Measurements from ENCODE around the gene ZNF839. TPM values are rescaled to one million over a fixed set of nuclear protein-coding genes. Genes with fewer than 3 reads are reported as not detected.

Gene ZNF839
- polyA plus RNA-seq, 3 donors from 2014 or later = 1.4 to 3.8 (median 2.2) TPM

GRCh38 chr14:102362084-102362483 is 42.5 kb downstream of the ZNF839 start:
- Mint-ChIP-seq H3K9me3 (no peaks in the 10 kb centered on the region), H3K36me3 (peaks cover 0 to 10% (median 3%) of the 10 kb centered on the region in 3 donors), H3K4me3 (peak overlapping the region in 4 of 5 donors; percentile 90 to 97 (median 94)), H3K27ac (peak overlapping the region in 5 of 6 donors; percentile 94 to 97 (median 95)), H3K4me1 (peaks cover 20 to 27% of the 10 kb centered on the region in 2 donors), H3K27me3 (ENCODE audit: low read depth in 3 of 3) (peaks cover 0 to 8% (median 2%) of the 10 kb centered on the region in 3 donors)
- peak in 1 of 3 donors; percentile 18 for DNase-seq

GRCh38 chr14:102362545-102363181 is 43.1 kb downstream of the ZNF839 start, which contains the start of the genes CINP and TECPR2:
Gene CINP, minus strand, starts transcription at chr14:102362890. Its CDS starts 39 bp downstream, at chr14:102362851.
Gene TECPR2, plus strand, starts transcription at chr14:102362941. Its CDS starts 13,781 bp downstream, at chr14:102376722.
- peaks cover 0 to 5% (median 0%) of the 10 kb centered on the region in 3 donors for H3K36me3 Mint-ChIP-seq
- no peaks in the 10 kb centered on the region for H3K9me3 Mint-ChIP-seq
- H3K4me1 Mint-ChIP-seq = peaks cover 22 to 33% of the 10 kb centered on the region in 2 donors
- peaks cover 0 to 8% (median 2%) of the 10 kb centered on the region in 3 donors for H3K27me3 Mint-ChIP-seq (ENCODE audit: low read depth in 3 of 3)
- peak within 1 kb of the TSS in 4 of 5 donors; percentile 90 to 97 (median 94) for H3K4me3 Mint-ChIP-seq
- peak; percentile 93 to 94 (median 93) for DNase-seq
- peak within 1 kb of the TSS in 5 of 6 donors; percentile 94 to 97 (median 95) for H3K27ac Mint-ChIP-seq

- peak in 1 of 3 donors; percentile 36 for DNase-seq
- Mint-ChIP-seq H3K9me3 (no peaks in the 10 kb centered on the region), H3K36me3 (no peaks in the 10 kb centered on the region), H3K27ac (no peak overlapping the region), H3K4me1 (peaks cover 24 to 39% of the 10 kb centered on the region in 2 donors), H3K27me3 (ENCODE audit: low read depth in 3 of 3) (peaks cover 0 to 8% (median 2%) of the 10 kb centered on the region in 3 donors), H3K4me3 (peak overlapping the region in 1 of 5 donors; percentile 29)
These were observed 43.8 kb downstream of the ZNF839 start for GRCh38 chr14:102363182-102363943.

- H3K27me3 Mint-ChIP-seq (ENCODE audit: low read depth in 3 of 3) = peaks cover 0 to 2% (median 0%) of the 10 kb centered on the region in 3 donors
- H3K9me3 Mint-ChIP-seq = no peaks in the 10 kb centered on the region
- peaks cover 13 to 36% of the 10 kb centered on the region in 2 donors for H3K4me1 Mint-ChIP-seq
- no peak overlapping the region for H3K4me3 Mint-ChIP-seq
- H3K36me3 Mint-ChIP-seq = no peaks in the 10 kb centered on the region
- peak overlapping the region; percentile 19 to 78 (median 47) for H3K27ac Mint-ChIP-seq
- no peak for DNase-seq
These were observed 50.8 kb downstream of the ZNF839 start for GRCh38 chr14:102370305-102370809.

GRCh38 chr14:102371361-102371760 is 51.8 kb downstream of the ZNF839 start:
- H3K27ac Mint-ChIP-seq = no peak overlapping the region
- peaks cover 0 to under 1% (median 0%) of the 10 kb centered on the region in 3 donors for H3K36me3 Mint-ChIP-seq
- H3K4me3 Mint-ChIP-seq = no peak overlapping the region
- peaks cover 13 to 36% of the 10 kb centered on the region in 2 donors for H3K4me1 Mint-ChIP-seq
- no peak for DNase-seq
- H3K9me3 Mint-ChIP-seq = no peaks in the 10 kb centered on the region
- H3K27me3 Mint-ChIP-seq (ENCODE audit: low read depth in 3 of 3) = peaks cover 0 to 3% (median 0%) of the 10 kb centered on the region in 3 donors

- no peak overlapping the region for H3K4me3 Mint-ChIP-seq
- peaks cover 0 to 8% (median 0%) of the 10 kb centered on the region in 3 donors for H3K36me3 Mint-ChIP-seq
- H3K27ac Mint-ChIP-seq = no peak overlapping the region
- H3K27me3 Mint-ChIP-seq (ENCODE audit: low read depth in 3 of 3) = peaks cover 0 to 3% (median 0%) of the 10 kb centered on the region in 3 donors
- H3K9me3 Mint-ChIP-seq = no peaks in the 10 kb centered on the region
- peaks cover 9 to 20% of the 10 kb centered on the region in 2 donors for H3K4me1 Mint-ChIP-seq
- no peak for DNase-seq
These were observed 53.6 kb downstream of the ZNF839 start for GRCh38 chr14:102373110-102373509.

GRCh38 chr14:102374264-102374663 is 54.7 kb downstream of the ZNF839 start:
- Mint-ChIP-seq H3K4me3 (no peak overlapping the region), H3K27ac (no peak overlapping the region), H3K4me1 (peaks cover 6 to 10% of the 10 kb centered on the region in 2 donors), H3K9me3 (no peaks in the 10 kb centered on the region), H3K36me3 (peaks cover 0 to 8% (median 3%) of the 10 kb centered on the region in 3 donors), H3K27me3 (ENCODE audit: low read depth in 3 of 3) (peaks cover 0 to 3% (median 0%) of the 10 kb centered on the region in 3 donors)
- no peak for DNase-seq

GRCh38 chr14:102375119-102375518 is 55.6 kb downstream of the ZNF839 start:
- H3K9me3 Mint-ChIP-seq = no peaks in the 10 kb centered on the region
- H3K4me1 Mint-ChIP-seq = peaks cover 6 to 9% of the 10 kb centered on the region in 2 donors
- H3K36me3 Mint-ChIP-seq = peaks cover 0 to 11% (median 3%) of the 10 kb centered on the region in 3 donors
- H3K27me3 Mint-ChIP-seq (ENCODE audit: low read depth in 3 of 3) = peaks cover 0 to 3% (median 0%) of the 10 kb centered on the region in 3 donors
- H3K4me3 Mint-ChIP-seq = no peak overlapping the region
- DNase-seq = no peak
- H3K27ac Mint-ChIP-seq = peak overlapping the region in 1 of 6 donors; percentile 30

- Mint-ChIP-seq H3K36me3 (peaks cover 3 to 11% (median 6%) of the 10 kb centered on the region in 3 donors), H3K27ac (no peak overlapping the region), H3K4me3 (no peak overlapping the region), H3K27me3 (ENCODE audit: low read depth in 3 of 3) (peaks cover 0 to 1% (median 0%) of the 10 kb centered on the region in 3 donors), H3K4me1 (no peaks in the 10 kb centered on the region), H3K9me3 (no peaks in the 10 kb centered on the region)
- no peak for DNase-seq
These were observed 58.1 kb downstream of the ZNF839 start for GRCh38 chr14:102377696-102378095.

GRCh38 chr14:102378830-102379229 is 59.3 kb downstream of the ZNF839 start:
- peaks cover 0 to 1% (median 0%) of the 10 kb centered on the region in 3 donors for H3K27me3 Mint-ChIP-seq (ENCODE audit: low read depth in 3 of 3)
- no peaks in the 10 kb centered on the region for H3K4me1 Mint-ChIP-seq
- H3K9me3 Mint-ChIP-seq = no peaks in the 10 kb centered on the region
- no peak overlapping the region for H3K27ac Mint-ChIP-seq
- H3K4me3 Mint-ChIP-seq = no peak overlapping the region
- H3K36me3 Mint-ChIP-seq = peaks cover 3 to 11% (median 10%) of the 10 kb centered on the region in 3 donors
- no peak for DNase-seq

- H3K4me1 Mint-ChIP-seq = no peaks in the 10 kb centered on the region
These were observed 67.5 kb downstream of the ZNF839 start for GRCh38 chr14:102387086-102387485.

GRCh38 chr14:102389246-102389645 is 69.7 kb downstream of the ZNF839 start:
- H3K4me3 Mint-ChIP-seq = no peak overlapping the region
- H3K36me3 Mint-ChIP-seq = peaks cover 4 to 11% (median 10%) of the 10 kb centered on the region in 3 donors
- H3K4me1 Mint-ChIP-seq = no peaks in the 10 kb centered on the region
- no peaks in the 10 kb centered on the region for H3K9me3 Mint-ChIP-seq
- H3K27me3 Mint-ChIP-seq (ENCODE audit: low read depth in 3 of 3) = peaks cover 0 to 3% (median 1%) of the 10 kb centered on the region in 3 donors
- DNase-seq = no peak
- H3K27ac Mint-ChIP-seq = no peak overlapping the region

More at GRCh38 chr14:102387086-102387485, 67.5 kb downstream of the ZNF839 start:
- Mint-ChIP-seq H3K4me3 (no peak overlapping the region), H3K9me3 (no peaks in the 10 kb centered on the region), H3K36me3 (peaks cover 4 to 14% (median 6%) of the 10 kb centered on the region in 3 donors), H3K27me3 (ENCODE audit: low read depth in 3 of 3) (peaks cover 0 to 3% (median 1%) of the 10 kb centered on the region in 3 donors), H3K27ac (no peak overlapping the region)
- DNase-seq = no peak

- Mint-ChIP-seq H3K27me3 (ENCODE audit: low read depth in 3 of 3) (peaks cover 0 to 3% (median 1%) of the 10 kb centered on the region in 3 donors), H3K4me1 (peaks cover 0 to 4% of the 10 kb centered on the region in 2 donors), H3K9me3 (no peaks in the 10 kb centered on the region), H3K4me3 (no peak overlapping the region), H3K27ac (no peak overlapping the region), H3K36me3 (peaks cover 4 to 15% (median 11%) of the 10 kb centered on the region in 3 donors)
- no peak for DNase-seq
These were observed 70.7 kb downstream of the ZNF839 start for GRCh38 chr14:102390064-102390855.
